Inflammatory macrophage treated with lipopolysaccharide for 4 hours (primary cell): ENCODE measurements around the gene CWC27.
"Not testable (repeated sequence)": the region's sequence is repeated elsewhere in the genome, so short reads cannot be mapped to it uniquely, and the experiment has no call there.

Experiments used
- DNase-seq: peaks from one replicate; pipeline ENCODE4 v3.0.0-alpha.2; 2020

The CWC27 gene

DNA sequence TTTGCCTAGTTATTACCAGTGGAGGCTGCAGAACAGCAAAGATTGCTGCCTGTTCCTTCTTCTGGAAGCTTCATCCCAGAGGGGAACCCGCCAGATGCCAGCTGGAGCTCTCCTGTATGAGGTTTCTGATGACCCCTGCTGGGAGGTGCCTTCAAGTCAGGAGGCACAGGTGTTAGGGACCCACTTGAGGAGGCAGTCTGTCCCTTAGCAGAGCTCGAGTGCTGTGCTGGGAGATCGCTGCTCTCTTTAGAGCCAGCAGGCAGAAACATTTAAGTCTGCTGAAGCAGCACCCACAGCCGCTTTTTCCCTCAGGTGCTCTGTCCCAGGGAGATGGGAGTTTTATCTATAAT lies 170.7 kb downstream of the CWC27 start:
- not testable (repeated sequence) for DNase-seq

DNA sequence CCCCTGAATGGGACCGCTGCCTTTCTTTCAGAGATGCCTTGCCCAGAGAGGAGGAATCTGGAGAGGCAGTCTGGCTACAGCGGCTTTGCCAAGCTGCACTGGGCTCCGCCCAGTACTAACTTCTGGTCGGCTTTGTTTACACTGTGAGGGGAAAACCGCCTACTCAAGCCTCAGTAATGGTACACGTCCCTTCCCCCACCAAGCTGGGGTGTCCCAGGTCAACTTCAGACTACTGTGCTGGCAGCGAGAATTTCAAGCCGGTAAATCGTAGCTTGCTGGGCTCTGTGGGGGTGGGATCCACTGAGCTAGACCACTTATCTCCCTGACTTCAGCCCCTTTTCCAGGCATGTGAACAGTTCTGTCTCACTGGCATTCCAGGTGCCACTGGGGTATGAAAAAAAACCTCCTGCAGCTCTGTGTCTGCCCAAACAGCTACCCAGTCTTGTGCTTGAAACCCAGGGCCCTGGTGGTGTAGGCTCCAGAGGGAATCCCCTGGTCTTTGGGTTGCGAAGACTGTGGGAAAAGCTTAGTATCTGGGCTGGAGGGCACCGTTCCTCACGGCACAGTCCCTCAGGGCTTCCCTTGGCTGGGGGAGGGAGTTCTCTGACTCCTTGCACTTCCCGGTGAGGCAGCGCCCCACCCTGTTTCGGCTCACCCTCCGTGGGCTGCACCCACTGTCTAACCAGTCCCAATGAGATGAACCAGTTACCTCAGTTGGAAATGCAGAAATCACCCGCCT lies 171.2 kb downstream of the CWC27 start:
- DNase-seq: no peak

DNA sequence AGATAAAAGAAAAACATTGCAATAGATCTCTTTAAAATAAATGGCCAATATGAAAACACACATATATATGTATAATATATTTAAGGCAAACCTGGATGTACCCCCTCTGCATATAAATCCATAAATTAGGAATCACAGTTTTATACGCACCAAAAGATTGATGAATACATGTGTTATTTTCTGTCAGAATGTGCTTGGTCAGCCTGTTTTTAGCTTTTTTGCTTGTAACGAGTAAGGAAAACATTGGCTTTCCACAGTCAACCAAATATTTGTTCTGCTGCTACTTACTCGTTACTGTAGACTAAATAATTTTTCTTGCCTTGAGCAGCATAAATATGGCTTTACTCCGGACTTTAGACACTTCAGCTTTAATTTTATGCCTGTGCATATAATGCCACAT lies 173.7 kb downstream of the CWC27 start:
- DNase-seq: no peak

DNA sequence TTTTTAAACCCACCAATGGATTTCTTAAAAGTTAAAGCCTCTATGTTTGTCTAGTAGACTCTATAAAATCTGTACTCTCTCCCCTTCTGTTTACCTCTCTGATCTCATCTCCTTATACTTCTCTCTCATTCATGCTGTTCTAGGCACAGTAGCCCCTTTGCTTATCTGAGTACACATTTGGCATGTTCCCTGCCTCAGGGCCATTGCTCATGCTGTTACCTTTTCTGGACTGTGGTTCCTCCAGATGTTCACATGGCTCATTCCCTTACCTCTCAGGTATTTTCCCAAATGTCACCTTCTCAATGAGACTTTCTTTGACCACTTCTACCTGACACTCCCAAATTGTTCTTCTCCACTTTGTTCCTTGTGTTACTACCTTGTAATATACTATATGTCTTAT lies 176.1 kb downstream of the CWC27 start:
- no peak for DNase-seq

DNA sequence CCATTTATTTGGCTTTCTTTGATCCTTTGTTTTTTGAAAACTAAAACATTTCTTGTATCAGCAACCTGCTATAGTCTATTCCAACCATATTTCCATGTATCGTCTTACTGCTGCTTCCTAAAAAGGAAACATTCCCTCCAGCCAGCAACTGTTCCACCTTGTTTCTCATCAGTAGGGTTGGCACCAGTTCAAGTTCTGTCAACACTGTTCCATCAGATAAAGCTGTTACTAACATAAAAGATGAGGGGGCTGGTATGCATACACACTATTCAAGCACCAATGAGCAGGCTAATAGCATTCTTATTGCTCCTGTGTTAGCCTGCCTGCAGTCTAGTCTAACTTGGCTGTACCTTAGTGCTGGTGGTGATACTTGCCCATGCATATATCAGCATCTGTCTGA lies 178.3 kb downstream of the CWC27 start:
- DNase-seq: no peak

DNA sequence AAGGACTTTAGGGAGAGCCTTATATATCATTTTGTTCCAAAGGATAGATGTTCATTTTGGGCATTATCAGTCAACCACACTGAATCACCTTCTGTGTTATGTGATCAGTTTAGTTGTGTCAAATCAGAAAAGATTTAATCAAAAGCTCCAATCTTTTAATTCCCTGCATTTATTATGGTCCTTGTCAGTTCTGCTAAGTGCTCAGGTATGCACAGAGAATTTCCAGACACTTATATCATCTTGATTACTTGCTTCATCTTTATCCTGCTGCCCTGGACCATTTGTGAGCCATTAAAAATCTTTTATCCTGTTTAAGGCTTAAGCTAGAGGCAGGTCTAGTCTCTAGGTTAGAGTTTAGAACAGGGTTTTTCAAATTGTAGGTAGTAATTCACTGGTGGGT lies 179.1 kb downstream of the CWC27 start:
- DNase-seq: no peak

DNA sequence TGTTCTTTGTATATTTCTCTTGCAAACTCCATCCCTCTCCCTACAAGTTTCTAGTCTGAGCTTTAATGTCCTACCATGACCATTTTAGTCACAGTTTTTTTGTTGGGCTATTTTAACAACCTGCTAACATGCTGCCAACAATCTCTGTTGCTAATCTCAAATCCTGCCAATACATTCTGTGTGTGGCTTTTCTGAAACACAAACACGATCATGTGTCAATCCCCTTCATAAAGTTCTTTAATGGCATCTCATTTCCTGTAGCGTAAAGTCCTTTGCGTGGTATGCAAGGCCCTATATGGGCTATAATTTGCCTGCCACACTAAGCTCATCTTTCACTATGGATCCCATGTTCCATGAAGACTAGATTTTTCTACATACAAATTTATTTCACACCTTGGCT lies 180.6 kb downstream of the CWC27 start:
- DNase-seq: no peak

- DNase-seq: peak; percentile 6
These were observed 184.4 kb downstream of the CWC27 start for GRCh38 chr5:64952951-64953673.

- no peak for DNase-seq
These were observed 185.8 kb downstream of the CWC27 start for GRCh38 chr5:64954518-64954917.

DNA sequence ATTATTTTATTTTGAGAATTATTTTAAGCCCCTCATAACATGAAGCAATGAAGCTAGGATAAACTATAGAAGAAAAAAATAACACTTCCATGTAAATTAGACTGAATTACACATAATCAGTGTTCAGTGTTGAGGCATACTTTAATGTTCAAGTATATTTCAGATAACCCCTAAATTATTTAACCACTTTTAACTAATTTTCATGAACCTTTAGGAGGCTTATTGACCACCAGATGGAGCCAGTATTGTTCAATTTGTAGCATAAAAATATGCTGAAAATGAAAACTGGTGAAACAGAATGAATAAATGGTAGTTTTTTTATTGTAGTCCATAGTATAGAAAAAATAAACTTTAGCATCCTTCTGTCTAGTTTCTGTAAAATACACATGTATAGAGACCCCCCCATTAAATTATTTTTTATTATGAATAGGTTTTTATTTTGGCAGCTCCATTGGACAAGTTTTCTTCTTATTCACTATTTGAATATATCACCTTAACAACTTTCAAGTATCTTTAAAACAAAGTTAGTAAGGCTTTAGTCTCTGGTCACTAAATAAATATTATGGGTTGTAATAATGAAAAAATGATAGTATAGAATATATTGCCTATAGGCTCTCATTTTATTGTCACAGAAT lies 190.1 kb downstream of the CWC27 start:
- DNase-seq: peak; percentile 51

- no peak for DNase-seq
These were observed 194.5 kb downstream of the CWC27 start for GRCh38 chr5:64963278-64963677.

GRCh38 chr5:64968591-64969110 lies 199.9 kb downstream of the CWC27 start:
- DNase-seq: no peak

GRCh38 chr5:64969578-64969977 lies 200.8 kb downstream of the CWC27 start:
- DNase-seq: no peak

GRCh38 chr5:64971513-64971912 lies 202.8 kb downstream of the CWC27 start:
- peak; percentile 41 for DNase-seq

DNA sequence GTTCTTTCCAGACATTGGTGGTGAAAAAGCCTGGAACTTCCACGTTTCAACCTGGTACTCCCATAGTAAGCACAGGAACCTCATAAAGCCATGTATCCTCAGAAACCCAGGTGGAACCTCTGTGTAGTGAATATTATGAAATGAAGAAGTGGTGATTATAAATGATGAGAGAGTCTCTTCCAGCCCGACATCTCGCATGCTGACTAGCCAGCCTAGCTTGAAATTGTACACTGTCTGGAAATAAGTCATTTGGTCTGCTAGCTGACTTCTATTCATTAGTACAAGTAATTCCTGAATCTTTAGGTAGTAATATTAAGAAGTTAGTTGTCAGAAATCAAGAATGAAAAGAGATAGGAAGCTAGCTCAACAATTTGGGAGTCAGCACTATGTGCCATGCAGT lies 203.3 kb downstream of the CWC27 start:
- no peak for DNase-seq

DNA sequence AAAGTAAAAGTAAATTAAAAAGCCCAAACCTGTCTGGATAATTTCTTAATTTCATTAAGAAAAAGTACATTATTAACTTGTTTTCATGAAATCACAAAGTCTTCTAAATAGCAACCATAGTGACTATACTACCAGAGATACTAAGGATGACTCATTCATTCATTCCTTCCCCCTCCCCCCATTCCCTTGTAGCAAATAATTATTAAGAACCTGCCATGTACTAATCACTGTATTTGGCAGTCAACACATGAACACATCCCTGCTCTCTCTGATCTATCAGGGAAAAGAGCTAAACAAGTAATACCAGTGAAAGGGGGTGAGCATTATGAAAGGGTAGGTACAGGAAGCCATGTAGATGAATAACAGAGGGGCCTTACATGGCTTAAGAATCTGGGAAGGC lies 203.9 kb downstream of the CWC27 start:
- no peak for DNase-seq

DNA sequence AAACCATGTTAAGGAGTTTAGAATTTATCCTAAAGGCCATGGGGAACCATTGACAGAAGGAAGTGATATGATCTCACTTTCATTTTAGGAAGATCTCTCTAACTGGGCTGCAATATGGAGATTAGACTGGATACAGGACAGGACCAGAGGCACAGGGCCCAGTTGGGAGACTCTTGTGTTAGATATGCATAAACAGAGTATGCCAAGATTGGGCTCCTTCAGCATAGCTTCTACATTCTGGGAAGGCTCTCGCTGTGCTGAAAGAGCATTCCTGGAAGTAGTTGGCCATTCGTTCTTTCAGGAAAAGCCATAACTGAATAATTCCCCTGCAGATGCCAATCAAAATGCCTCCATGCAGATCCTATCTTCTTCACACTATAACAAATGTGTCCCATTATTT lies 204.5 kb downstream of the CWC27 start:
- no peak for DNase-seq

DNA sequence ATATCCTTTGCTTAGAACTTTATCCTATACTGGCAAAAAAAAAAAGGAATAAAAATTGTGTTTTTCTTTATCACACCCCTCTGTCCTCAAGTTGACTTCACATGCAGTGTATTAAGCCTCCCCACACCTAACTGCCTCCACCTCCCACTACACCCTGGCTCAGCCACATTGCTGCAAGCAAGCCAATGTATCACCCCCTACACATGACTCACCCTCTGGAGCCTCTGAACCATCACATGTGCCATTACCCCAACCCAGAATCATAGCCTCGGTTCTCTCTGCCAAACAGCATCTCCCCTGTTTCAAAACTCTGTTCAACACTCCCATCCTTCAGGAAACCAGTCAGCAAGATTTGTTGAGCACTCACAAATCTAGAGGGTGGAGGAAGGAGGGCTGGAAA lies 209.0 kb downstream of the CWC27 start:
- DNase-seq: peak; percentile 18

- peak; percentile 9 for DNase-seq
These were observed 209.8 kb downstream of the CWC27 start for GRCh38 chr5:64978546-64978945.

- DNase-seq: no peak
These were observed 210.8 kb downstream of the CWC27 start for GRCh38 chr5:64979531-64979930.

DNA sequence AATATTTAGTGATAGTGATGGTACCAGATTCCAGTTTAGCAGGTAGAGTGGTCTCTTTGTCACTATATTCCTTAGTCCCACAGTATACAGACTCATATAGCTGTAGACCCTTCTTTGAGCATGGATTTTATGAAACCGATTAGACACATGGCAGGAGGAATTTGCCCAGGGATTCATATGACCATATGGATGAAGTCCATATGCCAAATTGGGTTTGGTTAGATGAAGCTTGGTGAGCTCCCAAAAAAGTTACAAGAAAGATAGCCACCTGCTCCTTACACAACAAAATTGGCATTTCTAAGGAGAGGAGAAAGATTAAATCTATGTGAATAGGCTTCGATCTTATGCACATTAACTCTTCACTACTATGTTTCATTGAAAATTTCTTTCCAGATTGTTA lies 211.4 kb downstream of the CWC27 start:
- DNase-seq: no peak

DNA sequence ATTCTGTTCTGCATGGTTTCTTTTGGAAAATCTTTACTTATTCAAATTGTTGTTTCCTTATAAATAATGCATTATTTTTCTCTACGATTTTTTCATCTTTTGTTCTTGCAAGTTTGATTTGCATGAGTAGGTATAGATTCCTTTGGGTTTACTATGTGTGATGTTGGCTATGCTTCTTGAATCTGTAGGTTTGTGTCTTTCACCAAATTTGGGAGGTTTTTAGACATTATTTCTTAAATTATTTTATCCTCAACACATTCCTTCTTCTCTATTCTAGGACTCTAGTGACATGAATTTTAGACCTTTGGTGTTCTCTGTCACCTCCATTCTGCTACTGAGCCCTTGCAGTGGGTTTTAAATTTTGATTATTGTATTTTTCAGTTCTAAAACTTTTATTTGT lies 219.0 kb downstream of the CWC27 start:
- no peak for DNase-seq

- DNase-seq: no peak
These were observed 240.5 kb downstream of the CWC27 start for GRCh38 chr5:65009207-65009606.

GRCh38 chr5:65010841-65011240 lies 242.1 kb downstream of the CWC27 start:
- DNase-seq: no peak
